CD14-positive monocyte (primary cell): ENCODE results near the gene OPN4. TPM values are rescaled to one million over a fixed set of nuclear protein-coding genes. Genes with fewer than 3 reads are reported as not detected.

Source experiments
- DNase-seq, 3 donors: peaks; one replicate each; pipeline ENCODE4 v3.0.0-alpha.2; 2011 to 2022
- H2AFZ ChIP-seq: 2 replicates; pipeline ENCODE4 v1.6.0; 2012; ENCODE audit warnings: mild to moderate bottlenecking, low read depth, low read length, inconsistent platforms; ENCODE audit not compliant: insufficient read depth, poor library complexity, severe bottlenecking
- H3K27ac ChIP-seq, 2 donors: 1 replicate in 1 of 2; 2 replicates in 1 of 2; pipeline ENCODE4 v1.5.1; 2012 to 2013; ENCODE audit warnings: low read length in 2 of 2, control low read depth in 1 of 2, inconsistent platforms in 1 of 2, low read depth in 1 of 2, mild to moderate bottlenecking in 1 of 2
- H3K27me3 ChIP-seq, 2 donors: one replicate each; pipeline versions ENCODE4 v1.6.0 to v1.6.1; 2011 to 2013; ENCODE audit warnings: low read length in 2 of 2; ENCODE audit not compliant: control insufficient read depth in 2 of 2, insufficient read depth in 2 of 2
- H3K36me3 ChIP-seq, 2 donors: replicated peaks in 1 of 2; 1 replicate in 1 of 2; 2 replicates in 1 of 2; pipeline versions ENCODE4 v1.5.1 to v1.6.1; 2012 to 2013; ENCODE audit warnings: low read length in 2 of 2, control low read depth in 1 of 2, inconsistent platforms in 1 of 2, mild to moderate bottlenecking in 1 of 2; ENCODE audit not compliant: insufficient read depth in 2 of 2, control insufficient read depth in 1 of 2
- H3K4me1 ChIP-seq, 2 donors: 1 replicate in 1 of 2; 2 replicates in 1 of 2; pipeline versions ENCODE4 v1.5.1 to v1.6.1; 2012 to 2013; ENCODE audit warnings: low read length in 2 of 2, control low read depth in 1 of 2, inconsistent platforms in 1 of 2, mild to moderate bottlenecking in 1 of 2, moderate library complexity in 1 of 2; ENCODE audit not compliant: insufficient read depth in 2 of 2, control insufficient read depth in 1 of 2
- H3K4me2 ChIP-seq: replicated peaks from 2 replicates; pipeline ENCODE3; 2012; ENCODE audit warnings: low read length, moderate library complexity, mild to moderate bottlenecking; ENCODE audit not compliant: poor library complexity, severe bottlenecking; ENCODE audit errors: extremely low read depth
- H3K4me3 ChIP-seq, 3 experiments: fragments of 200-600 bp in 1 of 3; sonication (generic) in 1 of 3; replicated peaks in 1 of 3; 1 replicate in 2 of 3; 2 replicates in 1 of 3; pipeline ENCODE4 v1.5.1; 2011 to 2013; ENCODE audit warnings: low read length in 3 of 3, mild to moderate bottlenecking in 3 of 3, control low read depth in 2 of 3, low read depth in 2 of 3, inconsistent platforms in 1 of 3, moderate library complexity in 1 of 3
- H3K79me2 ChIP-seq: 2 replicates; pipeline ENCODE4 v1.6.0; 2012; ENCODE audit warnings: mild to moderate bottlenecking, control low read depth, inconsistent platforms, low read length, moderate library complexity; ENCODE audit not compliant: insufficient read depth
- H3K9ac ChIP-seq: 2 replicates; pipeline ENCODE4 v1.6.0; 2017; ENCODE audit warnings: low read length, mild to moderate bottlenecking; ENCODE audit not compliant: insufficient read depth, poor library complexity, severe bottlenecking
- H3K9me3 ChIP-seq, 2 donors: replicated peaks in 1 of 2; 1 replicate in 1 of 2; 2 replicates in 1 of 2; pipeline versions ENCODE4 v1.5.1 to v1.6.1; 2012 to 2013; ENCODE audit warnings: low read length in 2 of 2, control low read depth in 1 of 2; ENCODE audit not compliant: control insufficient read depth in 1 of 2, insufficient read depth in 1 of 2
- H4K20me1 ChIP-seq: 2 replicates; pipeline ENCODE4 v1.6.0; 2012; ENCODE audit warnings: mild to moderate bottlenecking, low read length, control low read depth, moderate library complexity; ENCODE audit not compliant: insufficient read depth
- H3K27ac Mint-ChIP-seq, 7 donors: one replicate each; pipeline ENCODE4 v1.8.0; 2020; ENCODE audit warnings: mild to moderate bottlenecking in 7 of 7, mixed read lengths in 7 of 7, moderate library complexity in 6 of 7, inconsistent platforms in 2 of 7
- H3K27me3 Mint-ChIP-seq, 3 donors: one replicate each; pipeline ENCODE4 v1.8.0; 2021 to 2022; ENCODE audit warnings: low read depth in 3 of 3, mild to moderate bottlenecking in 3 of 3, mixed read lengths in 3 of 3, moderate library complexity in 3 of 3, inconsistent platforms in 1 of 3
- H3K36me3 Mint-ChIP-seq, 2 donors: one replicate each; pipeline ENCODE4 v1.8.0; 2020; ENCODE audit warnings: mixed read lengths in 2 of 2, inconsistent platforms in 1 of 2, mild to moderate bottlenecking in 1 of 2
- H3K4me1 Mint-ChIP-seq: one replicate; pipeline ENCODE4 v1.8.0; 2020; ENCODE audit warnings: mild to moderate bottlenecking, mixed read lengths
- H3K4me3 Mint-ChIP-seq, 2 donors: one replicate each; pipeline ENCODE4 v1.8.0; 2020; ENCODE audit warnings: mild to moderate bottlenecking in 2 of 2, mixed read lengths in 2 of 2, moderate library complexity in 1 of 2
- H3K9me3 Mint-ChIP-seq, 7 donors: one replicate each; pipeline ENCODE4 v1.8.0; 2020 to 2022; ENCODE audit warnings: mixed read lengths in 7 of 7, mild to moderate bottlenecking in 6 of 7, moderate library complexity in 6 of 7, inconsistent platforms in 2 of 7
- WGBS: methylation state at CpG from one replicate; pipeline ENCODE4 v1.1.5; 2013; ENCODE audit warnings: missing lambda C conversion rate; ENCODE audit not compliant: insufficient coverage; 5-methylcytosine and 5-hydroxymethylcytosine counted together
- intact Hi-C, 2 donors: fragments of 100-400 bp; cut with micrococcal nuclease; formaldehyde crosslinking; loops; one replicate each; pipeline versions ENCODE4 v1.15.0 to v1.15.1; 2023
- polyA plus RNA-seq, 3 donors: library from polyadenylated mRNA; depleted of rRNA in 1 of 3; unstranded in 2 of 3; stranded (reverse) in 1 of 3; fragments of 300-500 nt in 2 of 3; fragments of >200 nt in 1 of 3; fragmentation: Illumina TruSeq in 2 of 3; gene quantifications; 1 replicate in 2 of 3; 2 replicates in 1 of 3; pipeline ENCODE4 v1.2.3, GENCODE V29; 2012 to 2021
- TF ChIP-seq, protein P1 (sequence below): fragments of 200-600 bp; IDR thresholded peaks from one replicate; pipeline ENCODE4 v1.8.0; 2022; ENCODE audit warnings: antibody characterized with exemption, mild to moderate bottlenecking

Gene OPN4
- polyA plus RNA-seq, 3 donors = not detected

DNA sequence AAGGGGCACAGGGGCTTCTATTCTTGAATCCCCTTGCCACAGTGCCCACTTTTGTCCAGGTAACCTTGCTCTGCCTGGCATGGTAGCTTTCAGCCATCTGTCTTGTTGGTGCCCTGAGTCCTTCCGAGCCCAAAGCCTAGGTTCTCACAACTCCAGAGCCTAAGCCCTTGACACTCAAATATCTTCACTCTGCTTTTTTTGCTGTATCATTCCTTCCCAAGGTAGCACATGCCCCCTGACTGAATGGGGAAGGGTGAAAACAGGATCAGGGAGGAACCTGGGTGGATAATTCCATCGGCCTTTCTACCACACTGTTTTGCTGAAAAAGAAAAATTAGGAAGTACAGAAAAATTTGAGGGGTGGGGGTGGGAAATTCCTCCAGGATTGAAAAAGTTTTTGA, 51.6 kb downstream of the OPN4 start:
- no peak for DNase-seq
- Histone ChIP-seq H4K20me1 (no peaks in the 10 kb centered on the region), H3K4me2 (no peak overlapping the region), H3K4me3 (no peak overlapping the region), H3K36me3 (no peaks in the 10 kb centered on the region), H3K9ac (no peak overlapping the region), H3K79me2 (no peaks in the 10 kb centered on the region), H3K4me1 (peaks cover 4% of the 10 kb centered on the region in 2 donors), H3K27ac (no peak overlapping the region), H3K27me3 (no peaks in the 10 kb centered on the region), H2AFZ (no peak overlapping the region), H3K9me3 (no peaks in the 10 kb centered on the region)
- intact Hi-C loops = no loop called here
- Mint-ChIP-seq H3K36me3 (no peaks in the 10 kb centered on the region), H3K27ac (no peak overlapping the region), H3K9me3 (peaks cover 0 to 3% (median 0%) of the 10 kb centered on the region in 7 donors), H3K27me3 (peaks cover 0 to 7% (median 4%) of the 10 kb centered on the region in 3 donors), H3K4me3 (no peak overlapping the region), H3K4me1 (peaks cover 5% of the 10 kb centered on the region)
- WGBS = no CpG with 5 or more reads among the region's 2 CpGs
- TF ChIP-seq, protein P1, sequence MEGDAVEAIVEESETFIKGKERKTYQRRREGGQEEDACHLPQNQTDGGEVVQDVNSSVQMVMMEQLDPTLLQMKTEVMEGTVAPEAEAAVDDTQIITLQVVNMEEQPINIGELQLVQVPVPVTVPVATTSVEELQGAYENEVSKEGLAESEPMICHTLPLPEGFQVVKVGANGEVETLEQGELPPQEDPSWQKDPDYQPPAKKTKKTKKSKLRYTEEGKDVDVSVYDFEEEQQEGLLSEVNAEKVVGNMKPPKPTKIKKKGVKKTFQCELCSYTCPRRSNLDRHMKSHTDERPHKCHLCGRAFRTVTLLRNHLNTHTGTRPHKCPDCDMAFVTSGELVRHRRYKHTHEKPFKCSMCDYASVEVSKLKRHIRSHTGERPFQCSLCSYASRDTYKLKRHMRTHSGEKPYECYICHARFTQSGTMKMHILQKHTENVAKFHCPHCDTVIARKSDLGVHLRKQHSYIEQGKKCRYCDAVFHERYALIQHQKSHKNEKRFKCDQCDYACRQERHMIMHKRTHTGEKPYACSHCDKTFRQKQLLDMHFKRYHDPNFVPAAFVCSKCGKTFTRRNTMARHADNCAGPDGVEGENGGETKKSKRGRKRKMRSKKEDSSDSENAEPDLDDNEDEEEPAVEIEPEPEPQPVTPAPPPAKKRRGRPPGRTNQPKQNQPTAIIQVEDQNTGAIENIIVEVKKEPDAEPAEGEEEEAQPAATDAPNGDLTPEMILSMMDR = no peak

- H3K27me3 Mint-ChIP-seq = peaks cover 0 to 7% (median 4%) of the 10 kb centered on the region in 3 donors
- H3K79me2 ChIP-seq = no peaks in the 10 kb centered on the region
- 97% methylated on average over 10 of the region's 12 CpGs for WGBS
- no peak overlapping the region for H3K4me3 ChIP-seq
- no peaks in the 10 kb centered on the region for H4K20me1 ChIP-seq
- no peak overlapping the region for H3K27ac ChIP-seq
- H3K4me3 Mint-ChIP-seq = no peak overlapping the region
- H3K9me3 Mint-ChIP-seq = peaks cover 0 to 3% (median 0%) of the 10 kb centered on the region in 7 donors
- H3K36me3 Mint-ChIP-seq = no peaks in the 10 kb centered on the region
- peaks cover 5 to 8% of the 10 kb centered on the region in 2 donors for H3K4me1 ChIP-seq
- no peaks in the 10 kb centered on the region for H3K36me3 ChIP-seq
- no peak for DNase-seq
- no peaks in the 10 kb centered on the region for H3K27me3 ChIP-seq
- peaks cover 6% of the 10 kb centered on the region for H3K4me1 Mint-ChIP-seq
- intact Hi-C loops = no loop called here
- TF ChIP-seq, protein P1 = no peak
- H3K9me3 ChIP-seq = no peaks in the 10 kb centered on the region
- no peak overlapping the region for H3K9ac ChIP-seq
- no peak overlapping the region for H3K4me2 ChIP-seq
- H2AFZ ChIP-seq = no peak overlapping the region
- H3K27ac Mint-ChIP-seq = no peak overlapping the region
Observed at GRCh38 chr10:86706401-86706841, 52.1 kb downstream of the OPN4 start.
